GM21529 (cell line): Measurements from ENCODE around the gene EPHA3.
"Not testable (repeated sequence)": the region's sequence is repeated elsewhere in the genome, so short reads cannot be mapped to it uniquely, and the experiment has no call there.

ENCODE experiments used
- ATAC-seq: cut with Tn5 transposase; IDR thresholded peaks from one replicate; pipeline ENCODE4 v1.9.1; 2021; ENCODE audit not compliant: unreplicated experiment

Gene EPHA3

GRCh38 chr3:89350935-89351334 is 243.5 kb downstream of the EPHA3 start:
- not testable (repeated sequence) for ATAC-seq

GRCh38 chr3:89353465-89353864 is 246.0 kb downstream of the EPHA3 start:
- no peak for ATAC-seq

GRCh38 chr3:89358281-89358680 is 250.9 kb downstream of the EPHA3 start:
- ATAC-seq = no peak

GRCh38 chr3:89360156-89360555 is 252.7 kb downstream of the EPHA3 start:
- no peak for ATAC-seq

GRCh38 chr3:89362496-89362895 is 255.1 kb downstream of the EPHA3 start:
- no peak for ATAC-seq

- ATAC-seq = no peak
Observed at GRCh38 chr3:89363171-89363570, 255.8 kb downstream of the EPHA3 start.

- ATAC-seq = no peak
Observed at GRCh38 chr3:89364314-89364713, 256.9 kb downstream of the EPHA3 start.

GRCh38 chr3:89367166-89367565 is 259.7 kb downstream of the EPHA3 start:
- no peak for ATAC-seq

GRCh38 chr3:89368846-89369245 is 261.4 kb downstream of the EPHA3 start:
- ATAC-seq = no peak

- no peak for ATAC-seq
Observed at GRCh38 chr3:89372456-89372855, 265.0 kb downstream of the EPHA3 start.

GRCh38 chr3:89373434-89373833 is 266.0 kb downstream of the EPHA3 start:
- no peak for ATAC-seq

GRCh38 chr3:89375451-89375850 is 268.0 kb downstream of the EPHA3 start:
- ATAC-seq = no peak

GRCh38 chr3:89380016-89380415 is 272.6 kb downstream of the EPHA3 start:
- ATAC-seq = no peak

GRCh38 chr3:89392991-89393390 is 285.6 kb downstream of the EPHA3 start:
- no peak for ATAC-seq

- ATAC-seq = no peak
Observed at GRCh38 chr3:89395456-89395855, 288.0 kb downstream of the EPHA3 start.

- ATAC-seq = no peak
Observed at GRCh38 chr3:89395996-89396395, 288.6 kb downstream of the EPHA3 start.

- no peak for ATAC-seq
Observed at GRCh38 chr3:89402051-89402450, 294.6 kb downstream of the EPHA3 start.

- no peak for ATAC-seq
Observed at GRCh38 chr3:89405176-89405575, 297.8 kb downstream of the EPHA3 start.

GRCh38 chr3:89405593-89405992 is 298.2 kb downstream of the EPHA3 start:
- ATAC-seq = no peak

- no peak for ATAC-seq
Observed at GRCh38 chr3:89411201-89411600, 303.8 kb downstream of the EPHA3 start.

- ATAC-seq = no peak
Observed at GRCh38 chr3:89414270-89414669, 306.8 kb downstream of the EPHA3 start.

GRCh38 chr3:89419647-89420241 is 312.3 kb downstream of the EPHA3 start:
- no peak for ATAC-seq

GRCh38 chr3:89426060-89426459 is 318.6 kb downstream of the EPHA3 start:
- ATAC-seq = no peak
